Measurements from ENCODE around the gene MYO7A.

Gene MYO7A

GRCh38 chr11:77118086-77118485 is 10.0 kb upstream of the MYO7A start:
- H3K4me3 ChIP-seq (ENCODE audit: low read depth, low read length): no peak overlapping the region
- in situ Hi-C loops (cut with HindIII; ENCODE audit: low sequenced_read_pairs): no loop called here
- no peak for DNase-seq (ENCODE audit: low read depth, low spot score)
- TF ChIP-seq, protein P1, sequence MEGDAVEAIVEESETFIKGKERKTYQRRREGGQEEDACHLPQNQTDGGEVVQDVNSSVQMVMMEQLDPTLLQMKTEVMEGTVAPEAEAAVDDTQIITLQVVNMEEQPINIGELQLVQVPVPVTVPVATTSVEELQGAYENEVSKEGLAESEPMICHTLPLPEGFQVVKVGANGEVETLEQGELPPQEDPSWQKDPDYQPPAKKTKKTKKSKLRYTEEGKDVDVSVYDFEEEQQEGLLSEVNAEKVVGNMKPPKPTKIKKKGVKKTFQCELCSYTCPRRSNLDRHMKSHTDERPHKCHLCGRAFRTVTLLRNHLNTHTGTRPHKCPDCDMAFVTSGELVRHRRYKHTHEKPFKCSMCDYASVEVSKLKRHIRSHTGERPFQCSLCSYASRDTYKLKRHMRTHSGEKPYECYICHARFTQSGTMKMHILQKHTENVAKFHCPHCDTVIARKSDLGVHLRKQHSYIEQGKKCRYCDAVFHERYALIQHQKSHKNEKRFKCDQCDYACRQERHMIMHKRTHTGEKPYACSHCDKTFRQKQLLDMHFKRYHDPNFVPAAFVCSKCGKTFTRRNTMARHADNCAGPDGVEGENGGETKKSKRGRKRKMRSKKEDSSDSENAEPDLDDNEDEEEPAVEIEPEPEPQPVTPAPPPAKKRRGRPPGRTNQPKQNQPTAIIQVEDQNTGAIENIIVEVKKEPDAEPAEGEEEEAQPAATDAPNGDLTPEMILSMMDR (IDR thresholded peaks at IDR 0.05; ENCODE audit: low read depth, low read length): no peak

DNA sequence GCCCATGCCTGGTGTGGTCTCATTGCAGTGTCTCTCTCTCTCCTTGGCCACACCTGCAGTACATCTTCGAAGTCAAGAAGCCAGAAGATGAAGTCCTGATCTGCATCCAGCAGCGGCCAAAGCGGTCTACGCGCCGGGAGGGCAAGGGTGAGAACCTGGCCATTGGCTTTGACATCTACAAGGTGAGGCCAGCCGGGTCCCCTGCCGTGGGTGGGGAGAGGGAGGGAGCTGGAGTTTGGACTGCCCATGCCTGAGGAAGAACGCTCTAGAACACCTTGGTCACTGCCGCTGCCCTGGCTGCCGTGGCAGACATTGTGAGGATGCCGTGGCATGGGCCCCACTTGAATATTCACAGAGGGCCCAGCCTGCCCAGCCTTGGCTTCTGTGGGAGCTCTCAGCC is 9.1 kb upstream of the MYO7A start:
- H3K4me3 ChIP-seq (ENCODE audit: low read depth, low read length): no peak overlapping the region
- TF ChIP-seq, protein P1 (IDR thresholded peaks at IDR 0.05; ENCODE audit: low read depth, low read length): no peak
- DNase-seq (ENCODE audit: low read depth, low spot score): no peak
- in situ Hi-C loops (cut with HindIII; ENCODE audit: low sequenced_read_pairs): no loop called here

GRCh38 chr11:77119531-77119936 is 8.5 kb upstream of the MYO7A start:
- TF ChIP-seq, protein P1 (IDR thresholded peaks at IDR 0.05; ENCODE audit: low read depth, low read length): no peak
- in situ Hi-C loops (cut with HindIII; ENCODE audit: low sequenced_read_pairs): no loop called here
- no peak for DNase-seq (ENCODE audit: low read depth, low spot score)
- H3K4me3 ChIP-seq (ENCODE audit: low read depth, low read length): no peak overlapping the region

DNA sequence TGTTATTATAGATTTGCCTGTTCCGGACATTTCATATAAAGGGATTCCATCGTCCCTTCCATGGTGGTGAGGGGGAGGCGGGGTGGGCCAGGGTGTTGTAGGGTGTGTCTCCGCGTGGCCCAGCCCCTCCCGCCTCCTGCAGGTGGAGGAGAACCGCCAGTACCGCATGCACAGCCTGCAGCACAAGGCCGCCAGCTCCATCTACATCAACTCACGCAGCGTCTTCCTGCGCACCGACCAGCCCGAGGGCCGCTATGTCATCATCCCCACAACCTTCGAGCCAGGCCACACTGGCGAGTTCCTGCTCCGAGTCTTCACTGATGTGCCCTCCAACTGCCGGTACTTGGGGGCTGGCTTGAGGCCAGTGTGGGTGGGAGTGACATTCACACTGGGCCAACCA is 7.5 kb upstream of the MYO7A start:
- in situ Hi-C loops (cut with HindIII; ENCODE audit: low sequenced_read_pairs): no loop called here
- H3K4me3 ChIP-seq (ENCODE audit: low read depth, low read length): no peak overlapping the region
- TF ChIP-seq, protein P1 (IDR thresholded peaks at IDR 0.05; ENCODE audit: low read depth, low read length): no peak
- no peak for DNase-seq (ENCODE audit: low read depth, low spot score)

GRCh38 chr11:77121096-77121640 is 6.9 kb upstream of the MYO7A start:
- TF ChIP-seq, protein P1 (IDR thresholded peaks at IDR 0.05; ENCODE audit: low read depth, low read length): no peak
- in situ Hi-C loops (cut with HindIII; ENCODE audit: low sequenced_read_pairs): no loop called here
- DNase-seq (ENCODE audit: low read depth, low spot score): no peak
- H3K4me3 ChIP-seq (ENCODE audit: low read depth, low read length): no peak overlapping the region

DNA sequence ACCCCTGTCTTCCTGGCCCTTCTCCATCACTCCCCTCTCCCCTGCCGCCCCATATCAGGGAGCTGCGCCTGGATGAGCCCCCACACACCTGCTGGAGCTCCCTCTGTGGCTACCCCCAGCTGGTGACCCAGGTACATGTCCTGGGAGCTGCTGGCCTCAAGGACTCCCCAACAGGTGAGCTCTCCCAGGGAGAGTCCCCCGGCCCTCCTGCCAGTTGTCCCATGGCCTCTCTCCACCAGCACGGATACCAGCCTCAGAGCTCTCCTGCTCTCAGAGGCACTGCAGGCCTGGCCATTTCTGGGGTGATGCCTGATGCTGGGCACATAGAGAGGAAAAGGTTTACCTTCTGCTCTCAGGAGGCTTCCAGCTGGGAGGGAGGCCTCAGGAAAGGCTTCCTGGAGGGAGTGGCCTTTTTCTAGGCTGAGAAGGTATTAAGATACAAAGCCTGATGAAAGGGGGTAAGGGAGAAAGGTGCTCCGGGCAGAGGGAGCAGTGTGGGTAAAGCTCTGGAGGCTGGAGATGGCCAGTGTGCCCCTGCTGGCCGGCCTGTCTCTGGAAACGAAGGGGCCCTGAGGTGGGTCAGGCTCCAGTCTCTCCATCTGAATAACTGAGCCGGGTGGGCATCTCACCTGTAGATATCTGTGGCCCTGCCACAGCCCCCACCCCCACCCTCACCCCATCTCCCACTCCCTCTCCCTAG is 6.0 kb upstream of the MYO7A start:
- TF ChIP-seq, protein P1 (IDR thresholded peaks at IDR 0.05; ENCODE audit: low read depth, low read length): no peak
- in situ Hi-C loops (cut with HindIII; ENCODE audit: low sequenced_read_pairs): no loop called here
- DNase-seq (ENCODE audit: low read depth, low spot score): no peak
- no peak overlapping the region for H3K4me3 ChIP-seq (ENCODE audit: low read depth, low read length)
